ENCODE results near the gene ZNF670.
"Not testable (repeated sequence)": the region's sequence is repeated elsewhere in the genome, so short reads cannot be mapped to it uniquely, and the experiment has no call there.

ZNF670 gene

DNA sequence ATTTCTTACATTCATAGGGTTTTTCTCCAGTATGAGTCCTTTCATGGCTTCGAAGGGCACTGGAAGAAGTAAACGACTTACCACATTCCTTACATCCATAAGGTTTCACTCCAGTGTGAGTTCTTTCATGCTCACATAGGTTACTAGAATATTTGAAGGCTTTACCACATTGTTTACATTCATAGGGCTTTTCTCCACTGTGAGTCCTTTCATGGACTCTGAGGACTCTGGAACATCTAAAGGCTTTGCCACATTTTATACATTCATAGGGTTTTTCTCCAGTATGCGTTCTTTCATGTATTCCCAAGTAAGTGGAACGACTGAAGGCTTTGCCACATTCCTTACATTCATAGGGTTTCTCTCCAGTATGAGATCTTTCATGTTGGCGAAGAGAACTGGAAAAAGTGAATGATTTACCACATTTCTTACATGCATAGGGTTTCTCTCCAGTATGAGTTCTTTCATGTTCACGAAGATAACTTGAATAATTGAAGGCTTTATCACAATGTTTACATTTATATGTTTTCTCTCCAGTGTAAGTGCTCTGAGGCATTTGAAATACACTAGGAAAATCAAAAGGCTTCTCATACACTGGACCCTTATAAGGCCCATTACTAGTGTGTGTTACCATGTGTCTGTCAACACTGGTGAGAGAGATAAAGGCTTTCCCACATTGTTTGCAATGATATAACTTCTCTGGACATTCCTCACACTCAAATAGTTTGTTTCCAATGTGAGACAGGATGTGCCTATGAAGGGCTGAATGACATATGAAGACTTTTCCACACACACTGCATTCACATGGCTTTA lies 40.9 kb downstream of the ZNF670 start:
- DNase-seq = no peak

DNA sequence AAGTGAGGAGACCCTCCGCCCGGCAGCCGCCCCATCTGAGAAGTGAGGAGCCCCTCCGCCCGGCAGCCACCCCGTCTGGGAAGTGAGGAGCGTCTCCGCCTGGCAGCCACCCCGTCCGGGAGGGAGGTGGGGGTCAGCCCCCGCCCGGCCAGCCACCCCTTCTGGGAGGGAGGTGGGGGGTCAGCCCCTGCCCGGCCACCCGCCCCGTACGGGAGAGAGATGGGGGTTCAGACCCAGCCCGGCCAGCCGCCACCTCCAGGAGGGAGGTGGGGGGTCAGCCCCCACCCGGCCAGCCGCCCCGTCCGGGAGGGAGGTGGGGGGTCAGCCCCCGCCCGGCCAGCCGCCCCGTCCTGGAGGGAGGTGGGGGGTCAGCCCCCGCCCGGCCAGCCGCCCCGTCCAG lies 46.3 kb downstream of the ZNF670 start:
- DNase-seq = not testable (repeated sequence)

All from NCI-H526 (cell line).